Urinary bladder (tissue), 4 donors: Measurements from ENCODE around the gene CDKN2B. TPM values are rescaled to one million over a fixed set of nuclear protein-coding genes. Genes with fewer than 3 reads are reported as not detected.
"Not testable (repeated sequence)": the region's sequence is repeated elsewhere in the genome, so short reads cannot be mapped to it uniquely, and the experiment has no call there.

Source experiments
- DNase-seq: peaks from one replicate; pipeline ENCODE4 v3.0.0-alpha.2; 2015; ENCODE audit errors: extremely low spot score
- H3K27ac ChIP-seq: one replicate; pipeline ENCODE4 v1.5.1; 2013; ENCODE audit warnings: low read depth, mild to moderate bottlenecking, moderate library complexity
- H3K36me3 ChIP-seq: one replicate; pipeline ENCODE4 v1.6.1; 2013; ENCODE audit warnings: mild to moderate bottlenecking, moderate library complexity; ENCODE audit not compliant: insufficient read depth
- H3K4me1 ChIP-seq: one replicate; pipeline ENCODE4 v1.6.1; 2013; ENCODE audit warnings: mild to moderate bottlenecking, moderate library complexity; ENCODE audit not compliant: insufficient read depth
- H3K4me3 ChIP-seq: one replicate; pipeline ENCODE4 v1.5.1; 2013; ENCODE audit warnings: low read depth, low read length
- WGBS: extraction: QIAGEN DNeasy Blood & Tissue Kit; methylation state at CpG from one replicate; pipeline ENCODE4 v1.1.7; 2013; 5-methylcytosine and 5-hydroxymethylcytosine counted together
- polyA plus RNA-seq: library from polyadenylated mRNA; stranded (reverse); fragments of 200-250 nt; gene quantifications from one replicate; pipeline ENCODE4 v1.2.3, GENCODE V29; 2013
- small RNA-seq: library from RNA; depleted of rRNA; stranded (forward); fragments of <200 nt; gene quantifications from one replicate; pipeline ENCODE3, GENCODE V24; 2014
- total RNA-seq: library from RNA; depleted of rRNA; stranded (reverse); fragments of >200 nt; gene quantifications from one replicate; pipeline ENCODE4 v1.2.3, GENCODE V29; 2014
- donor health status: healthy with polysubstance abuse.
- donor health status: healthy.

The CDKN2B gene
- total and polyA plus RNA-seq, 2 donors: 1.8 to 4.2 TPM

GRCh38 chr9:21965401-21965951 lies 43.6 kb downstream of the CDKN2B start:
- Histone ChIP-seq H3K4me3 (peak overlapping the region; percentile 14), H3K27ac (no peak overlapping the region), H3K36me3 (no peaks in the 10 kb centered on the region), H3K4me1 (no peaks in the 10 kb centered on the region)
- WGBS: 2% methylated on average over 30 of the region's 30 CpGs
- no peak for DNase-seq

GRCh38 chr9:21964925-21965385 lies 44.1 kb downstream of the CDKN2B start:
- no peak for DNase-seq
- WGBS: 1% methylated on average over 29 of the region's 29 CpGs
- Histone ChIP-seq H3K4me1 (no peaks in the 10 kb centered on the region), H3K27ac (no peak overlapping the region), H3K36me3 (no peaks in the 10 kb centered on the region), H3K4me3 (peak overlapping the region; percentile 14)

GRCh38 chr9:21961569-21961968 lies 47.5 kb downstream of the CDKN2B start:
- Histone ChIP-seq H3K36me3 (no peaks in the 10 kb centered on the region), H3K27ac (no peak overlapping the region), H3K4me3 (no peak overlapping the region), H3K4me1 (no peaks in the 10 kb centered on the region)
- DNase-seq: no peak
- WGBS: 92% methylated on average over 2 of the region's 2 CpGs

GRCh38 chr9:21959268-21959667 lies 49.8 kb downstream of the CDKN2B start:
- not testable (repeated sequence) for H3K27ac ChIP-seq, DNase-seq, H3K4me1 ChIP-seq, H3K4me3 ChIP-seq, H3K36me3 ChIP-seq
- 93% methylated on average over 27 of the region's 33 CpGs for WGBS

GRCh38 chr9:21958833-21959232 lies 50.3 kb downstream of the CDKN2B start:
- Histone ChIP-seq H3K27ac (no peak overlapping the region), H3K4me3 (no peak overlapping the region), H3K36me3 (no peaks in the 10 kb centered on the region), H3K4me1 (no peaks in the 10 kb centered on the region)
- WGBS: 84% methylated on average over 2 of the region's 2 CpGs
- no peak for DNase-seq

Small RNA genes lying within 50 kb of the gene (small RNA-seq; reads per million reads assigned to genes)
- not detected for gene RF02045

Other genes starting within 250 kb of the CDKN2B start
- 35.3 TPM for gene MTAP, start 206.7 kb downstream of the CDKN2B start, total RNA-seq
- 15.2 TPM for gene MTAP, start 206.7 kb downstream of the CDKN2B start, polyA plus RNA-seq
- gene CDKN2A, start 14.9 kb downstream of the CDKN2B start, total RNA-seq: 0.85 TPM
- 1.3 TPM for gene CDKN2A, start 14.9 kb downstream of the CDKN2B start, polyA plus RNA-seq
- 2.2 TPM for gene CDKN2B-AS1, start 14.5 kb downstream of the CDKN2B start, total RNA-seq
- gene CDKN2B-AS1, start 14.5 kb downstream of the CDKN2B start, polyA plus RNA-seq: 0.22 TPM